Measurements from ENCODE around the gene ATP11A. TPM values are rescaled to one million over a fixed set of nuclear protein-coding genes. Genes with fewer than 3 reads are reported as not detected.
A peak's percentile ranks its signal among the peaks of the same experiment; 100 is the strongest.

ATP11A gene
- total and polyA plus RNA-seq, 7 donors: 0.69 to 22.9 (median 9.6) TPM

DNA sequence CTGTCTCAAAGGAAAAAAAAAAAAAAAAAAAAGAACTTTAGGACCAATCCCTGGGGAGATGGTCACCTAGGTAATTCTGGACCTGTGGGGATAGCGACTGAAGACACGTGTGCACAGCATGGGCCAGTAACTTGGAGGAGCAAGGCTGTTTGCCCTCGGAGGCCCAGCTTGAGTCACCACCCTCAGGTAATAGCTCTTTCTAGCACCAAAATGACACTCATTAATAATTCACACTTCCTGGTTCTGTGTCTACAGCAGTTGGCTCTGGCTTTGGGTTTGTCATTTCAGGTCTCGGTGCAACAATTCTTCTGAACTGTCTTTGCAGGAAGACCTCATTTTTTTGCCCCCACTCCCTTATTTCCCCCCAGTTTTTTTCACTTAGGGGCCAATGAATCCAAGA, 3.9 kb upstream of the ATP11A start:
- peaks cover 0 to 12% (median 6%) of the 10 kb centered on the region in 4 donors for H3K4me1 ChIP-seq
- no peak for DNase-seq
- intact Hi-C loops (cut with DNase I): loop anchor here (5.0 kb wide), 1 partner anchor 99 kb away; the partner anchor contains the start of gene TUBGCP3
- TF ChIP-seq, protein P1, sequence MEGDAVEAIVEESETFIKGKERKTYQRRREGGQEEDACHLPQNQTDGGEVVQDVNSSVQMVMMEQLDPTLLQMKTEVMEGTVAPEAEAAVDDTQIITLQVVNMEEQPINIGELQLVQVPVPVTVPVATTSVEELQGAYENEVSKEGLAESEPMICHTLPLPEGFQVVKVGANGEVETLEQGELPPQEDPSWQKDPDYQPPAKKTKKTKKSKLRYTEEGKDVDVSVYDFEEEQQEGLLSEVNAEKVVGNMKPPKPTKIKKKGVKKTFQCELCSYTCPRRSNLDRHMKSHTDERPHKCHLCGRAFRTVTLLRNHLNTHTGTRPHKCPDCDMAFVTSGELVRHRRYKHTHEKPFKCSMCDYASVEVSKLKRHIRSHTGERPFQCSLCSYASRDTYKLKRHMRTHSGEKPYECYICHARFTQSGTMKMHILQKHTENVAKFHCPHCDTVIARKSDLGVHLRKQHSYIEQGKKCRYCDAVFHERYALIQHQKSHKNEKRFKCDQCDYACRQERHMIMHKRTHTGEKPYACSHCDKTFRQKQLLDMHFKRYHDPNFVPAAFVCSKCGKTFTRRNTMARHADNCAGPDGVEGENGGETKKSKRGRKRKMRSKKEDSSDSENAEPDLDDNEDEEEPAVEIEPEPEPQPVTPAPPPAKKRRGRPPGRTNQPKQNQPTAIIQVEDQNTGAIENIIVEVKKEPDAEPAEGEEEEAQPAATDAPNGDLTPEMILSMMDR (IDR thresholded peaks at IDR 0.05): no peak
- TF ChIP-seq EP300 (IDR thresholded peaks at IDR 0.05) (no peak), POLR2A (IDR thresholded peaks at IDR 0.05) (no peak), POLR2AphosphoS5 (IDR thresholded peaks at IDR 0.05) (no peak)
- H3K27me3 ChIP-seq: no peaks in the 10 kb centered on the region
- no peak overlapping the region for H3K4me3 ChIP-seq
- H3K27ac ChIP-seq: no peak overlapping the region
- 52 to 78% methylated on average over 4 of the region's 4 CpGs for WGBS, 2 donors
- H3K9me3 ChIP-seq: no peaks in the 10 kb centered on the region
- H3K36me3 ChIP-seq: no peaks in the 10 kb centered on the region

DNA sequence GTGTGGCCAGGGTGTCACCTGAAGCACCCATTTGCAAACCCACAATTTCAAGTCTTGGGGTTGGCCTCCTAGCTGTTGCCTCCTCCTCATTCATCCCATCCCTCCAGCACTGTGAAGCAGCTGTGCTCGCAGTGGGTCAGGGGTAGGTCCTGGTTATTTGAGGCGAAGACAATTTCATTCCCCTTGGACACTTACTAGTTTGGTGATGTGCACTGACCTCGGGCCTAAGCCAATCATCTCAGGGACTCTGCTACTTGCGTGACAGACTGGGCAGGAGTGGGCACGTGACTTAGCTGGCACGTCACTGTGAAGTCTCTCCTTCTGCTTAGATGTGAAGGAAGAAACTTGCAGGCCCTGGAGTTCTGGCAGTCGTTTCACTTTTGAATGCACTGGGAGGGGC, 3.5 kb upstream of the ATP11A start:
- Histone ChIP-seq H3K9me3 (no peaks in the 10 kb centered on the region), H3K36me3 (no peaks in the 10 kb centered on the region), H3K4me1 (peaks cover 0 to 17% (median 10%) of the 10 kb centered on the region in 4 donors), H3K4me3 (no peak overlapping the region), H3K27me3 (no peaks in the 10 kb centered on the region), H3K27ac (no peak overlapping the region)
- intact Hi-C loops (cut with DNase I): loop anchor here (5.0 kb wide), 1 partner anchor 99 kb away; the partner anchor contains the start of gene TUBGCP3
- no peak for TF ChIP-seq POLR2A (IDR thresholded peaks at IDR 0.05)
- no peak for DNase-seq
- WGBS, 2 donors: 81 to 88% methylated on average over 7 of the region's 7 CpGs

- Histone ChIP-seq H3K4me1 (peaks cover 0 to 23% (median 16%) of the 10 kb centered on the region in 4 donors), H3K36me3 (no peaks in the 10 kb centered on the region), H3K27ac (no peak overlapping the region), H3K4me3 (no peak overlapping the region), H3K27me3 (no peaks in the 10 kb centered on the region), H3K9me3 (no peaks in the 10 kb centered on the region)
- 96 to 97% methylated on average over 9 of the region's 9 CpGs for WGBS, 2 donors
- TF ChIP-seq POLR2A (IDR thresholded peaks at IDR 0.05) (no peak), POLR2AphosphoS5 (IDR thresholded peaks at IDR 0.05) (no peak), EP300 (IDR thresholded peaks at IDR 0.05) (no peak)
- TF ChIP-seq, protein P1 (IDR thresholded peaks at IDR 0.05): no peak
- intact Hi-C loops (cut with DNase I): loop anchor here (5.0 kb wide), 1 partner anchor 100 kb away; the partner anchor contains the start of gene TUBGCP3
- DNase-seq: no peak
Measured at GRCh38 chr13:112686987-112687386, 2.9 kb upstream of the ATP11A start.

- no peak for DNase-seq
- Histone ChIP-seq H3K9me3 (no peaks in the 10 kb centered on the region), H3K36me3 (no peaks in the 10 kb centered on the region), H3K4me3 (no peak overlapping the region), H3K4me1 (peaks cover 0 to 32% (median 20%) of the 10 kb centered on the region in 4 donors), H3K27ac (peak overlapping the region; percentile 87 to 95 (median 94)), H3K27me3 (no peaks in the 10 kb centered on the region)
- TF ChIP-seq, protein P1 (IDR thresholded peaks at IDR 0.05): no peak
- no peak for TF ChIP-seq EP300 (IDR thresholded peaks at IDR 0.05)
- no peak for TF ChIP-seq POLR2A (IDR thresholded peaks at IDR 0.05)
- TF ChIP-seq POLR2AphosphoS5 (IDR thresholded peaks at IDR 0.05): no peak
- WGBS, 2 donors: 87 to 90% methylated on average over 10 of the region's 10 CpGs
- intact Hi-C loops (cut with DNase I): loop anchor here (5.0 kb wide), 1 partner anchor 101 kb away; the partner anchor contains the start of gene TUBGCP3
Measured at GRCh38 chr13:112687836-112688559, 1.8 kb upstream of the ATP11A start.

- Histone ChIP-seq H3K4me1 (peaks cover 0 to 40% (median 26%) of the 10 kb centered on the region in 4 donors), H3K27me3 (no peaks in the 10 kb centered on the region), H3K9me3 (no peaks in the 10 kb centered on the region), H3K36me3 (no peaks in the 10 kb centered on the region), H3K4me3 (peak overlapping the region; percentile 77 to 99 (median 88)), H3K27ac (peak overlapping the region; percentile 87 to 95 (median 94))
- 59 to 67% methylated on average over 15 of the region's 15 CpGs for WGBS, 2 donors
- TF ChIP-seq POLR2A (IDR thresholded peaks at IDR 0.05): no peak
- TF ChIP-seq POLR2AphosphoS5 (IDR thresholded peaks at IDR 0.05): no peak
- TF ChIP-seq, protein P1 (IDR thresholded peaks at IDR 0.05): no peak
- TF ChIP-seq EP300 (IDR thresholded peaks at IDR 0.05): no peak
- intact Hi-C loops (cut with DNase I): loop anchor here (5.0 kb wide), 1 partner anchor 101 kb away; the partner anchor contains the start of gene TUBGCP3
- no peak for DNase-seq
Measured at GRCh38 chr13:112688560-112689302, 1.1 kb upstream of the ATP11A start.

Data from sigmoid colon (tissue), 7 donors.